T-helper 9 cell (primary cell): ENCODE data around the gene ANKRD12.
"Not testable (repeated sequence)": the region's sequence is repeated elsewhere in the genome, so short reads cannot be mapped to it uniquely, and the experiment has no call there.

Experiments used
- DNase-seq: peaks from one replicate; pipeline ENCODE4 v3.0.0-alpha.2; 2020
- total RNA-seq, 2 donors: gene quantifications; one replicate each; lab custom pipeline; 2026; lab: John Stamatoyannopoulos, UW

The ANKRD12 gene
- 305 to 541 reads per million in 2 donors for total RNA-seq

- peak; percentile 96 for DNase-seq
Observed at GRCh38 chr18:9136315-9137155, at the start of gene ANKRD12. Gene ANKRD12 (plus strand): TSS chr18:9136781. CDS start chr18:9182433, 45,652 bp downstream.

- no peak for DNase-seq
Observed at GRCh38 chr18:9087144-9087543, 49.4 kb upstream of the ANKRD12 start.

- no peak for DNase-seq
Observed at GRCh38 chr18:9088252-9088651, 48.3 kb upstream of the ANKRD12 start.

- DNase-seq = not testable (repeated sequence)
Observed at GRCh38 chr18:9088727-9089126, 47.9 kb upstream of the ANKRD12 start.

GRCh38 chr18:9090578-9090977 lies 46.0 kb upstream of the ANKRD12 start:
- DNase-seq = no peak

- no peak for DNase-seq
Observed at GRCh38 chr18:9091066-9091476, 45.5 kb upstream of the ANKRD12 start.

GRCh38 chr18:9092665-9093064 lies 43.9 kb upstream of the ANKRD12 start:
- no peak for DNase-seq

GRCh38 chr18:9093109-9093508 lies 43.5 kb upstream of the ANKRD12 start:
- not testable (repeated sequence) for DNase-seq

- no peak for DNase-seq
Observed at GRCh38 chr18:9094307-9095226, 42.0 kb upstream of the ANKRD12 start.

GRCh38 chr18:9095297-9096006 lies 41.1 kb upstream of the ANKRD12 start:
- peak; percentile 15 for DNase-seq

- DNase-seq = no peak
Observed at GRCh38 chr18:9096007-9096371, 40.6 kb upstream of the ANKRD12 start.

GRCh38 chr18:9096685-9097084 lies 39.9 kb upstream of the ANKRD12 start:
- DNase-seq = no peak

- DNase-seq = no peak
Observed at GRCh38 chr18:9097349-9097748, 39.2 kb upstream of the ANKRD12 start.

- DNase-seq = no peak
Observed at GRCh38 chr18:9100796-9101195, 35.8 kb upstream of the ANKRD12 start.

- DNase-seq = no peak
Observed at GRCh38 chr18:9101730-9102507, 34.7 kb upstream of the ANKRD12 start.

GRCh38 chr18:9102508-9103375 lies 33.8 kb upstream of the ANKRD12 start, which contains the start of gene NDUFV2:
Gene NDUFV2 (plus strand): TSS chr18:9102699. CDS start chr18:9102744, 45 bp downstream.
- peak; percentile 97 for DNase-seq

- no peak for DNase-seq
Observed at GRCh38 chr18:9103376-9103873, 33.2 kb upstream of the ANKRD12 start.

GRCh38 chr18:9104244-9104901 lies 32.2 kb upstream of the ANKRD12 start:
- DNase-seq = no peak

- DNase-seq = no peak
Observed at GRCh38 chr18:9105420-9105819, 31.2 kb upstream of the ANKRD12 start.

- DNase-seq = no peak
Observed at GRCh38 chr18:9106094-9106493, 30.5 kb upstream of the ANKRD12 start.
